K562 (cell line): ENCODE measurements around the gene ADM. TPM values are rescaled to one million over a fixed set of nuclear protein-coding genes. Genes with fewer than 3 reads are reported as not detected.

ENCODE experiments used
- CBX3 ChIP-seq, 2 experiments: IDR thresholded peaks; 1 replicate in 1 of 2; 2 replicates in 1 of 2; pipeline ENCODE4 v1.6.1; 2012; ENCODE audit warnings: inconsistent platforms in 2 of 2, low read length in 2 of 2, borderline replicate concordance in 1 of 2, control low read depth in 1 of 2
- CEBPB ChIP-seq: fragments of 450-650 bp; IDR thresholded peaks from 2 replicates; pipeline ENCODE4 v1.6.1; 2016; ENCODE audit warnings: missing genetic modification characterization, missing compliant biosample characterization
- MAFK ChIP-seq: IDR thresholded peaks from 2 replicates; pipeline ENCODE4 v1.6.1; 2011; ENCODE audit warnings: low read length, improper control_type of control experiment
- RAD21 ChIP-seq, 2 experiments: fragments of 250-450 bp in 1 of 2; fragments of 450-650 bp in 1 of 2; sonication (Bioruptor Pico) in 1 of 2; formaldehyde crosslinking in 1 of 2; IDR thresholded peaks in 1 of 2; conservative IDR thresholded peaks in 1 of 2; 2 replicates each; pipeline versions ENCODE4 v1.4.0 to v1.8.0; 2020 to 2022; ENCODE audit warnings: mild to moderate bottlenecking in 2 of 2, moderate library complexity in 1 of 2
- SIRT6 ChIP-seq: IDR thresholded peaks from one replicate; pipeline ENCODE4 v1.6.1; 2012; ENCODE audit warnings: low read depth, mild to moderate bottlenecking, control low read depth, inconsistent platforms, low read length, moderate library complexity
- ZBED1 ChIP-seq: IDR thresholded peaks from 2 replicates; pipeline ENCODE4 v1.6.1; 2014
- ZNF253 ChIP-seq: fragments of 250-450 bp; sonication (Bioruptor Pico); conservative IDR thresholded peaks from 2 replicates; pipeline ENCODE4 v1.6.1; 2021; ENCODE audit warnings: mild to moderate bottlenecking
- polyA plus RNA-seq, 8 experiments: library from polyadenylated mRNA; depleted of rRNA in 4 of 8; stranded (reverse) in 5 of 8; unstranded in 3 of 8; fragments of >200 nt; fragmentation: Nextera tagmentation in 2 of 8; fragmentation: Illumina TruSeq in 1 of 8; extraction: Ambion mirVana in 2 of 8; extraction: Trizol in 1 of 8; gene quantifications; 2 replicates each; pipeline versions ENCODE4 v1.2.1 to v1.2.3, GENCODE V29; 2011 to 2014; ENCODE audit warnings: inconsistent platforms in 1 of 8, missing spikeins in 1 of 8
- total RNA-seq, 7 experiments: library from RNA; depleted of rRNA in 6 of 7; stranded (reverse); fragments of >200 nt in 6 of 7; fragmentation: Illumina TruSeq in 2 of 7; extraction: Trizol in 2 of 7; gene quantifications; 2 replicates each; pipeline versions ENCODE4 v1.2.1 to v1.2.3, GENCODE V29; 2011 to 2021; ENCODE audit warnings: low replicate concordance in 1 of 7
- TF ChIP-seq, protein P1 (sequence below), 2 experiments: fragments of 450-650 bp; formaldehyde crosslinking in 1 of 2; IDR thresholded peaks; 2 replicates each; pipeline versions ENCODE4 v1.4.0 to v1.6.1; 2014 to 2020; ENCODE audit warnings: mild to moderate bottlenecking in 2 of 2, borderline replicate concordance in 1 of 2, low read depth in 1 of 2
- TF ChIP-seq, protein P2 (sequence below): fragments of 250-450 bp; sonication (Bioruptor Pico); IDR thresholded peaks from 2 replicates; pipeline ENCODE4 v1.4.0; 2020; ENCODE audit warnings: mild to moderate bottlenecking, moderate library complexity
- TF ChIP-seq, protein P3 (sequence below): sonication (generic); formaldehyde crosslinking; IDR thresholded peaks from 2 replicates; pipeline ENCODE4 v1.8.1; 2023; ENCODE audit warnings: mild to moderate bottlenecking, missing genetic modification reagents

Gene ADM
- total and polyA plus RNA-seq, 9 of the 15 experiments (the other 6 are each of a cell fraction or from before 2014, with no cell fraction given), result 0.23 to 0.49 (median 0.32) TPM; not detected in 6

DNA sequence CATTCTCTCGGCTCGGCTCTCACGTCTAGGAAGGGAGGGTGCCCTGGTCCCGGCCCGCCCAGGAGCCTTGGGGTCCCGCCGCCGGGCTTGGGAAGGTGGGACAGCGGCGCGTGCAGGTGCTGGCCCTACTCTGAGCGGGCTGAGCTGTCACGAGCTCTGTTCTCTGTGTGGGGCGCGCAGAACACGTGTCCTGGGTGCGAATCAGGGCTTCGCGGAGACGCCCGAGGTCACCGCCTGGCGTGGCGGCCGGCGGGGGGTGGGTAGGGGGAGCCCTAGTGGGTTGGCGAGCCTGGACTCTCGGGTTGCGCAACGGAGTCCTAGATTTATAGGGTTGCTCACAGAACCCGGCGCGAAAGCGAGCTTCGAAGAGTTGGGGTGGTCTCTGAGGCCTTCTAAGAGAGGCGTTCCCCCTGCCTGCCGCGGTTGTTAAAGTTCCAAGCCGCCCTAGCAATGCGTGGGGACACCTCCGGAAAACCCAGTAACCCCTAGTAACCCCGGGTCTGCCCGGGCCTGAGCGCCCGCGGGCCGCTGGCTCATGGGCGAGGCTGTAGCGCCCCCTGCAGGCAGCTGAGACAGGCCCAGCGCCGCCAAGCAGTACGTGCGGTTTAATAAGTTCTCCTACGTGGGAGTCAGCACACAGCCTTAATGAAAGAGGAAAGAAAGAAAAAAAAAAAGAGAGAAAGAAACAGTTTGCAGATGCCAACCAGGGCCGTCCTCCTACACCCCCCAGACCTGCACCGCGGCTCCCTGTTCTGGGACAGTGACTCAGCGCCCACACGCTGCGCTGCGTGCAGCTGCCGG lies 2.7 kb downstream of the ADM start (continued):
- 0 out of 3 replicates have a peak, but pooled peaks of 1 of the 2 experiments have one; percentile 42 for TF ChIP-seq CBX3 (IDR thresholded peaks at IDR 0.05; ENCODE audit: borderline replicate concordance in 1 of 2, low read length in 2 of 2)
- peak; percentile 94 for TF ChIP-seq CEBPB
- peak; percentile 61; the same call in 1 of the 2 replicates for TF ChIP-seq MAFK
- TF ChIP-seq, protein P1, sequence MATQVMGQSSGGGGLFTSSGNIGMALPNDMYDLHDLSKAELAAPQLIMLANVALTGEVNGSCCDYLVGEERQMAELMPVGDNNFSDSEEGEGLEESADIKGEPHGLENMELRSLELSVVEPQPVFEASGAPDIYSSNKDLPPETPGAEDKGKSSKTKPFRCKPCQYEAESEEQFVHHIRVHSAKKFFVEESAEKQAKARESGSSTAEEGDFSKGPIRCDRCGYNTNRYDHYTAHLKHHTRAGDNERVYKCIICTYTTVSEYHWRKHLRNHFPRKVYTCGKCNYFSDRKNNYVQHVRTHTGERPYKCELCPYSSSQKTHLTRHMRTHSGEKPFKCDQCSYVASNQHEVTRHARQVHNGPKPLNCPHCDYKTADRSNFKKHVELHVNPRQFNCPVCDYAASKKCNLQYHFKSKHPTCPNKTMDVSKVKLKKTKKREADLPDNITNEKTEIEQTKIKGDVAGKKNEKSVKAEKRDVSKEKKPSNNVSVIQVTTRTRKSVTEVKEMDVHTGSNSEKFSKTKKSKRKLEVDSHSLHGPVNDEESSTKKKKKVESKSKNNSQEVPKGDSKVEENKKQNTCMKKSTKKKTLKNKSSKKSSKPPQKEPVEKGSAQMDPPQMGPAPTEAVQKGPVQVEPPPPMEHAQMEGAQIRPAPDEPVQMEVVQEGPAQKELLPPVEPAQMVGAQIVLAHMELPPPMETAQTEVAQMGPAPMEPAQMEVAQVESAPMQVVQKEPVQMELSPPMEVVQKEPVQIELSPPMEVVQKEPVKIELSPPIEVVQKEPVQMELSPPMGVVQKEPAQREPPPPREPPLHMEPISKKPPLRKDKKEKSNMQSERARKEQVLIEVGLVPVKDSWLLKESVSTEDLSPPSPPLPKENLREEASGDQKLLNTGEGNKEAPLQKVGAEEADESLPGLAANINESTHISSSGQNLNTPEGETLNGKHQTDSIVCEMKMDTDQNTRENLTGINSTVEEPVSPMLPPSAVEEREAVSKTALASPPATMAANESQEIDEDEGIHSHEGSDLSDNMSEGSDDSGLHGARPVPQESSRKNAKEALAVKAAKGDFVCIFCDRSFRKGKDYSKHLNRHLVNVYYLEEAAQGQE (IDR thresholded peaks at IDR 0.05; ENCODE audit: borderline replicate concordance), result peak; percentile 76
- TF ChIP-seq, protein P1 (CRISPR knock-in tag; IDR thresholded peaks at IDR 0.05; ENCODE audit: low read depth), result no peak
- no peak for TF ChIP-seq SIRT6
- TF ChIP-seq RAD21 (CRISPR knock-in tag; conservative IDR thresholded peaks at IDR 0.05 in 1 of 2, IDR thresholded peaks at IDR 0.05 in 1 of 2), result peak; percentile 85 to 89
- TF ChIP-seq ZNF253 (CRISPR knock-in tag), result no peak
- TF ChIP-seq ZBED1, result no peak
- TF ChIP-seq, protein P2, sequence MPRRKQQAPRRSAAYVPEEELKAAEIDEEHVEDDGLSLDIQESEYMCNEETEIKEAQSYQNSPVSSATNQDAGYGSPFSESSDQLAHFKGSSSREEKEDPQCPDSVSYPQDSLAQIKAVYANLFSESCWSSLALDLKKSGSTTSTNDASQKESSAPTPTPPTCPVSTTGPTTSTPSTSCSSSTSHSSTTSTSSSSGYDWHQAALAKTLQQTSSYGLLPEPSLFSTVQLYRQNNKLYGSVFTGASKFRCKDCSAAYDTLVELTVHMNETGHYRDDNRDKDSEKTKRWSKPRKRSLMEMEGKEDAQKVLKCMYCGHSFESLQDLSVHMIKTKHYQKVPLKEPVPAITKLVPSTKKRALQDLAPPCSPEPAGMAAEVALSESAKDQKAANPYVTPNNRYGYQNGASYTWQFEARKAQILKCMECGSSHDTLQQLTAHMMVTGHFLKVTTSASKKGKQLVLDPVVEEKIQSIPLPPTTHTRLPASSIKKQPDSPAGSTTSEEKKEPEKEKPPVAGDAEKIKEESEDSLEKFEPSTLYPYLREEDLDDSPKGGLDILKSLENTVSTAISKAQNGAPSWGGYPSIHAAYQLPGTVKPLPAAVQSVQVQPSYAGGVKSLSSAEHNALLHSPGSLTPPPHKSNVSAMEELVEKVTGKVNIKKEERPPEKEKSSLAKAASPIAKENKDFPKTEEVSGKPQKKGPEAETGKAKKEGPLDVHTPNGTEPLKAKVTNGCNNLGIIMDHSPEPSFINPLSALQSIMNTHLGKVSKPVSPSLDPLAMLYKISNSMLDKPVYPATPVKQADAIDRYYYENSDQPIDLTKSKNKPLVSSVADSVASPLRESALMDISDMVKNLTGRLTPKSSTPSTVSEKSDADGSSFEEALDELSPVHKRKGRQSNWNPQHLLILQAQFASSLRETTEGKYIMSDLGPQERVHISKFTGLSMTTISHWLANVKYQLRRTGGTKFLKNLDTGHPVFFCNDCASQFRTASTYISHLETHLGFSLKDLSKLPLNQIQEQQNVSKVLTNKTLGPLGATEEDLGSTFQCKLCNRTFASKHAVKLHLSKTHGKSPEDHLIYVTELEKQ (CRISPR knock-in tag), result no peak
- TF ChIP-seq, protein P3, sequence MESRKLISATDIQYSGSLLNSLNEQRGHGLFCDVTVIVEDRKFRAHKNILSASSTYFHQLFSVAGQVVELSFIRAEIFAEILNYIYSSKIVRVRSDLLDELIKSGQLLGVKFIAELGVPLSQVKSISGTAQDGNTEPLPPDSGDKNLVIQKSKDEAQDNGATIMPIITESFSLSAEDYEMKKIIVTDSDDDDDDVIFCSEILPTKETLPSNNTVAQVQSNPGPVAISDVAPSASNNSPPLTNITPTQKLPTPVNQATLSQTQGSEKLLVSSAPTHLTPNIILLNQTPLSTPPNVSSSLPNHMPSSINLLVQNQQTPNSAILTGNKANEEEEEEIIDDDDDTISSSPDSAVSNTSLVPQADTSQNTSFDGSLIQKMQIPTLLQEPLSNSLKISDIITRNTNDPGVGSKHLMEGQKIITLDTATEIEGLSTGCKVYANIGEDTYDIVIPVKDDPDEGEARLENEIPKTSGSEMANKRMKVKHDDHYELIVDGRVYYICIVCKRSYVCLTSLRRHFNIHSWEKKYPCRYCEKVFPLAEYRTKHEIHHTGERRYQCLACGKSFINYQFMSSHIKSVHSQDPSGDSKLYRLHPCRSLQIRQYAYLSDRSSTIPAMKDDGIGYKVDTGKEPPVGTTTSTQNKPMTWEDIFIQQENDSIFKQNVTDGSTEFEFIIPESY (CRISPR knock-in tag), result peak; percentile 44; the same call in 1 of the 2 replicates
